ENCODE results near the gene MAPK1.

DNA sequence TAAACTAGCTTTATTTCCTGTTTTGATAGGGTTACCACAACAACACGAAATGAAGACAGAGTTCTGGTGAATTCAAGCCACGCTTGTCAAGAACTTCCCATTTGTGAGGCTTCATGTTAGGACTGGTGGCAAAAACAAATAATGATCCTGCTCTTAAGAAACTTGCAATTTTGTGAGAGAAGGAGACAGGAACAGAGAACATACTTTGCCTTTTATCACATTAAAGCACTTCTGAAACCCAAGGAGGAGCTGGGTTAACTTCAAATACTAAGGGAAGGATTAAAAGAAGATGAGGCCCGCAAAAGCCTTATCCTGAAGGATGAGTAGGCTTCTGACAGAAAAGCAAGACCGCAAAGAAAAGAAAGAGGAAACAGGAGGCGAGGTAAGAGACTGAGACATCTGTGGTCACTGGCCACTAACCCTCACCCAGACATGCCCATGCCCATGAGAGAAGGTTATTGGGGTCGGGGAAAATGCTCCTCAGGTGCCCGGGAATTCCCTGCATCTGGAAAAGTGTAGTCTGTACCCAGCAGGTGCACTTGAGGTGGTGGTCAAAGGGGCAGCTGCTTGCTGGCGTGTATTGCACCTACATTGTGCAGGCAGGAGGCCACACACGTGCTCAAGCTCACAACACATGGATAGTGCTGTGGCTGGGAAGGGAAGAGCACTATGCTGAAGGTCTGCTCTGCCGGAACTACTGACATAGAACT lies 50.5 kb downstream of the MAPK1 start:
- TF ChIP-seq, protein P1, sequence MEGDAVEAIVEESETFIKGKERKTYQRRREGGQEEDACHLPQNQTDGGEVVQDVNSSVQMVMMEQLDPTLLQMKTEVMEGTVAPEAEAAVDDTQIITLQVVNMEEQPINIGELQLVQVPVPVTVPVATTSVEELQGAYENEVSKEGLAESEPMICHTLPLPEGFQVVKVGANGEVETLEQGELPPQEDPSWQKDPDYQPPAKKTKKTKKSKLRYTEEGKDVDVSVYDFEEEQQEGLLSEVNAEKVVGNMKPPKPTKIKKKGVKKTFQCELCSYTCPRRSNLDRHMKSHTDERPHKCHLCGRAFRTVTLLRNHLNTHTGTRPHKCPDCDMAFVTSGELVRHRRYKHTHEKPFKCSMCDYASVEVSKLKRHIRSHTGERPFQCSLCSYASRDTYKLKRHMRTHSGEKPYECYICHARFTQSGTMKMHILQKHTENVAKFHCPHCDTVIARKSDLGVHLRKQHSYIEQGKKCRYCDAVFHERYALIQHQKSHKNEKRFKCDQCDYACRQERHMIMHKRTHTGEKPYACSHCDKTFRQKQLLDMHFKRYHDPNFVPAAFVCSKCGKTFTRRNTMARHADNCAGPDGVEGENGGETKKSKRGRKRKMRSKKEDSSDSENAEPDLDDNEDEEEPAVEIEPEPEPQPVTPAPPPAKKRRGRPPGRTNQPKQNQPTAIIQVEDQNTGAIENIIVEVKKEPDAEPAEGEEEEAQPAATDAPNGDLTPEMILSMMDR (IDR thresholded peaks at IDR 0.05; ENCODE audit: low read length) = no peak
- TF ChIP-seq EZH2 (optimal IDR thresholded peaks at IDR 0.05; ENCODE audit: low read depth, low read length) (no peak), EZH2phosphoT487 (IDR thresholded peaks at IDR 0.05; ENCODE audit: low read length) (no peak)

All from MM.1S (cell line).